Measurements from ENCODE around the gene TXNRD2. TPM values are rescaled to one million over a fixed set of nuclear protein-coding genes. Genes with fewer than 3 reads are reported as not detected.

TXNRD2 gene
- total and polyA plus RNA-seq, 2 of the 4 experiments (the other 2 are of a cell fraction), result 15.6 to 25.7 TPM

DNA sequence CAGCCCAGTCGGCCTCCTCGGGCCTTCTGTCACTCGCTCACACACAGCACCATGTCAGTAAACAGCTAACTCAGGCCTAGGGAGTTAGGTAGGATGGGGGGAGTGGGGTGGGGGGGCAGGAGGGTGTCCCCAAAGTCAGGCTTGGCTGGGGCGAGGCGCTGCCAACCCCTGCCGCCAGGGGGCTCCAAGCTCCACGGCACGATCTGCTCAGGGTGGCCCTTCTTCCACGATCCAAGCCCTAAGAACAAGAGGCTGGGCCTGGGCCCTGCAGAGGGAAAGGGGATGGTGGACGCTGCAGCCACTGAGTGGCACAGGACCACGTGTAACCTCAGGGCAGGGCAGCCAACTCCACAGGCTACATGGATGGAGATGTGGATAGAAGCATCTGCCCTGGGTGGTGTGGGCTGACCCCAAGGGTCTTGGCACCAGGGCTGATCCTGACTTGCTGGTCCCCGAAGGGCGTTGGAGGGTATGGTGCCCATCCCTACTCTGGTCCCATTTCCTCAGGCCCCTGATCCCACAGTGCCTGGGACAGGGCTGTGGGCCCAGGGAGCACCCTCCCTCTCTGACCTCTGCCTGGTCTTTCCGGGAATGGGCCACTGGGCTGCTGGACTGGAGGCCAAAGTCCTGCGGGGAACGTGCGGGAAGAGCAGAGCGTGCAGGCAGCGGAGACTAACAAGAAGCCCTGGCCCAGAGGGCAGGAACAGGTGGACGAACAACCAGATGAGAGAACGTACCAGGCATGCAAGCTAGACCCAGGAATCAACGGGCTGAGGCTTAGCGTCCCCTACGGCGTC, 29.1 kb upstream of the TXNRD2 start:
- Histone ChIP-seq H2AK5ac (ENCODE audit: low read depth, low read length) (peak overlapping the region; percentile 86), H2BK120ac (ENCODE audit: low read depth, low read length) (no peak overlapping the region), H2BK5ac (ENCODE audit: low read depth, low read length, poor library complexity, severe bottlenecking) (no peak overlapping the region), H3K9ac (ENCODE audit: low read depth, low read length) (no peak overlapping the region), H4K91ac (ENCODE audit: insufficient read depth, low read depth, low read length) (no peak overlapping the region), H3K4me1 (ENCODE audit: control insufficient read depth, insufficient read depth, low read length) (0 out of 2 replicates have a peak, but pooled peaks cover 1% of the 10 kb centered on the region), H3K79me1 (ENCODE audit: low read depth in 1 of 2, low read length in 2 of 2) (no peaks in the 10 kb centered on the region; a peak in 1 of 4 replicates), H4K20me1 (ENCODE audit: insufficient read depth, low read length) (peaks cover 23% of the 10 kb centered on the region), H3K14ac (replicated peaks; ENCODE audit: low read depth, low read length) (no peak overlapping the region), H3K27ac (ENCODE audit: insufficient read depth, low read length) (no peak overlapping the region), H3K4me3 (ENCODE audit: insufficient read depth, low read depth, low read length) (no peak overlapping the region), H2BK15ac (ENCODE audit: low read depth, low read length) (no peak overlapping the region), H2BK20ac (ENCODE audit: low read depth, low read length) (no peak overlapping the region), H3K9me3 (ENCODE audit: control insufficient read depth, insufficient read depth, low read length) (no peaks in the 10 kb centered on the region), H2AFZ (replicated peaks; ENCODE audit: low read length, poor library complexity) (peak overlapping the region; percentile 82), H2AK9ac (replicated peaks; ENCODE audit: low read depth, low read length, poor library complexity) (peak overlapping the region; percentile 84), H4K8ac (ENCODE audit: low read depth in 2 of 2, low read length in 2 of 2) (no peak overlapping the region), H4K5ac (ENCODE audit: low read depth, low read length) (no peak overlapping the region), H3K4ac (ENCODE audit: low read depth, low read length) (0 out of 2 replicates have a peak overlapping the region, but pooled peaks have one; percentile 4), H3K9me1 (ENCODE audit: insufficient read depth, low read length) (no peaks in the 10 kb centered on the region), H3K23ac (ENCODE audit: low read depth, low read length) (no peak overlapping the region), H3K4me2 (ENCODE audit: low read depth, low read length) (no peak overlapping the region), H3K27me3 (ENCODE audit: control insufficient read depth, insufficient read depth, low read length) (no peaks in the 10 kb centered on the region), H3K56ac (ENCODE audit: extremely low read depth, insufficient read depth, low read length) (no peak overlapping the region), H3K36me3 (ENCODE audit: control insufficient read depth, insufficient read depth, low read length) (peaks cover 56% of the 10 kb centered on the region), H3K18ac (ENCODE audit: low read depth, low read length) (no peak overlapping the region)
- no TSS peak for BruUV-seq (replicated peaks)
- ATAC-seq (ENCODE audit: low read depth) (peak; percentile 83), DNase-seq (peak; percentile 51)
- TF ChIP-seq NFE2L2 (IDR thresholded peaks at IDR 0.05; ENCODE audit: low read depth, low read length) (no peak), RFX5 (IDR thresholded peaks at IDR 0.05; ENCODE audit: low read depth, low read length) (no peak), SMC3 (IDR thresholded peaks at IDR 0.05; ENCODE audit: low read depth, low read length) (peak; percentile 85), MAFK (IDR thresholded peaks at IDR 0.05; ENCODE audit: low read depth, low read length) (no peak), MXI1 (IDR thresholded peaks at IDR 0.05; ENCODE audit: borderline replicate concordance, low read depth, low read length) (no peak), RCOR1 (IDR thresholded peaks at IDR 0.05; ENCODE audit: insufficient replicate concordance, low read length) (no peak), RAD21 (IDR thresholded peaks at IDR 0.05; ENCODE audit: low read length) (peak; percentile 88), CHD1 (IDR thresholded peaks at IDR 0.05; ENCODE audit: low read depth, low read length) (no peak)
- TF ChIP-seq, protein P1, sequence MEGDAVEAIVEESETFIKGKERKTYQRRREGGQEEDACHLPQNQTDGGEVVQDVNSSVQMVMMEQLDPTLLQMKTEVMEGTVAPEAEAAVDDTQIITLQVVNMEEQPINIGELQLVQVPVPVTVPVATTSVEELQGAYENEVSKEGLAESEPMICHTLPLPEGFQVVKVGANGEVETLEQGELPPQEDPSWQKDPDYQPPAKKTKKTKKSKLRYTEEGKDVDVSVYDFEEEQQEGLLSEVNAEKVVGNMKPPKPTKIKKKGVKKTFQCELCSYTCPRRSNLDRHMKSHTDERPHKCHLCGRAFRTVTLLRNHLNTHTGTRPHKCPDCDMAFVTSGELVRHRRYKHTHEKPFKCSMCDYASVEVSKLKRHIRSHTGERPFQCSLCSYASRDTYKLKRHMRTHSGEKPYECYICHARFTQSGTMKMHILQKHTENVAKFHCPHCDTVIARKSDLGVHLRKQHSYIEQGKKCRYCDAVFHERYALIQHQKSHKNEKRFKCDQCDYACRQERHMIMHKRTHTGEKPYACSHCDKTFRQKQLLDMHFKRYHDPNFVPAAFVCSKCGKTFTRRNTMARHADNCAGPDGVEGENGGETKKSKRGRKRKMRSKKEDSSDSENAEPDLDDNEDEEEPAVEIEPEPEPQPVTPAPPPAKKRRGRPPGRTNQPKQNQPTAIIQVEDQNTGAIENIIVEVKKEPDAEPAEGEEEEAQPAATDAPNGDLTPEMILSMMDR (conservative IDR thresholded peaks at IDR 0.05; ENCODE audit: low read depth, low read length), result peak; percentile 83
- TF ChIP-seq, protein P2, sequence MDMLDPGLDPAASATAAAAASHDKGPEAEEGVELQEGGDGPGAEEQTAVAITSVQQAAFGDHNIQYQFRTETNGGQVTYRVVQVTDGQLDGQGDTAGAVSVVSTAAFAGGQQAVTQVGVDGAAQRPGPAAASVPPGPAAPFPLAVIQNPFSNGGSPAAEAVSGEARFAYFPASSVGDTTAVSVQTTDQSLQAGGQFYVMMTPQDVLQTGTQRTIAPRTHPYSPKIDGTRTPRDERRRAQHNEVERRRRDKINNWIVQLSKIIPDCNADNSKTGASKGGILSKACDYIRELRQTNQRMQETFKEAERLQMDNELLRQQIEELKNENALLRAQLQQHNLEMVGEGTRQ (IDR thresholded peaks at IDR 0.05; ENCODE audit: low read depth, low read length), result no peak
- WGBS, 2 experiments (ENCODE audit: extremely low coverage in 2 of 2, insufficient read length in 1 of 2), result 96% methylated on average over 5 of the region's 25 CpGs; no CpG with 5 or more reads in 1 of the 2 experiments
- CTCF ChIA-PET, result interaction anchor here (0.6 to 2.0 kb wide), 3 partner anchors 43 to 883 kb away, joined by 3 to 8 read pairs (median 3); no protein-coding TSS in a partner anchor
- in situ Hi-C loops (cut with MboI; ENCODE audit: low sequenced_read_pairs) (loop anchor here (5.0 kb wide), 1 partner anchor 42 kb away; no protein-coding TSS in a partner anchor), intact Hi-C loops (cut with micrococcal nuclease) (loop anchor here (1.0 kb wide), 1 partner anchor 43 kb away; no protein-coding TSS in a partner anchor), dilution Hi-C loops (cut with HindIII; ENCODE audit: low sequenced_read_pairs, unreplicated experiment) (no loop called here)
- POLR2A ChIA-PET (ENCODE audit: unreplicated experiment), result no interaction called here

Data from IMR-90 (cell line).